KOPT-K1 (cell line): ENCODE measurements around the gene ALDH1B1.

Experiments used
- H3K27ac ChIP-seq: fragments of 200-600 bp; sonication (generic); 2 replicates; pipeline ENCODE4 v1.5.1; 2016; ENCODE audit warnings: antibody characterized with exemption, mild to moderate bottlenecking, low read depth, low read length; ENCODE audit not compliant: poor library complexity, severe bottlenecking
- H3K36me3 ChIP-seq: fragments of 200-600 bp; sonication (generic); 2 replicates; pipeline ENCODE4 v1.5.1; 2017; ENCODE audit warnings: antibody characterized with exemption, mild to moderate bottlenecking, low read length, moderate library complexity; ENCODE audit not compliant: insufficient read depth
- H3K9me3 ChIP-seq: fragments of 200-600 bp; sonication (generic); 2 replicates; pipeline ENCODE4 v1.5.1; 2017; ENCODE audit warnings: antibody characterized with exemption, low read length, mild to moderate bottlenecking; ENCODE audit not compliant: insufficient read depth, poor library complexity, severe bottlenecking

Gene ALDH1B1

GRCh38 chr9:38392235-38393127, at the start of gene ALDH1B1:
TSS of gene ALDH1B1 (plus strand) at chr9:38392702. CDS start at chr9:38395749, 3,047 bp downstream.
- Histone ChIP-seq H3K36me3 (no peaks in the 10 kb centered on the region), H3K27ac (no peak within 1 kb of the TSS)

GRCh38 chr9:38343037-38343436, 49.5 kb upstream of the ALDH1B1 start:
- Histone ChIP-seq H3K9me3 (no peaks in the 10 kb centered on the region), H3K27ac (no peak overlapping the region), H3K36me3 (no peaks in the 10 kb centered on the region)

More at GRCh38 chr9:38392235-38393127, at the start of gene ALDH1B1:
- no peaks in the 10 kb centered on the region for H3K9me3 ChIP-seq

- H3K36me3 ChIP-seq, result no peaks in the 10 kb centered on the region
- H3K27ac ChIP-seq, result no peak overlapping the region
- H3K9me3 ChIP-seq, result no peaks in the 10 kb centered on the region
Measured at GRCh38 chr9:38343552-38343951, 49.0 kb upstream of the ALDH1B1 start.

- H3K36me3 ChIP-seq, result no peaks in the 10 kb centered on the region
- no peaks in the 10 kb centered on the region for H3K9me3 ChIP-seq
Measured at GRCh38 chr9:38344566-38345324, 47.8 kb upstream of the ALDH1B1 start.

GRCh38 chr9:38345851-38346755, 46.4 kb upstream of the ALDH1B1 start:
- no peaks in the 10 kb centered on the region for H3K36me3 ChIP-seq
- H3K9me3 ChIP-seq, result no peaks in the 10 kb centered on the region
- no peak overlapping the region for H3K27ac ChIP-seq

More at GRCh38 chr9:38344566-38345324, 47.8 kb upstream of the ALDH1B1 start:
- H3K27ac ChIP-seq, result no peak overlapping the region

- no peaks in the 10 kb centered on the region for H3K36me3 ChIP-seq
- no peaks in the 10 kb centered on the region for H3K9me3 ChIP-seq
- H3K27ac ChIP-seq, result no peak overlapping the region
Measured at GRCh38 chr9:38346811-38347210, 45.7 kb upstream of the ALDH1B1 start.

GRCh38 chr9:38347271-38347671, 45.2 kb upstream of the ALDH1B1 start:
- no peaks in the 10 kb centered on the region for H3K9me3 ChIP-seq
- H3K27ac ChIP-seq, result no peak overlapping the region
- no peaks in the 10 kb centered on the region for H3K36me3 ChIP-seq

- no peak overlapping the region for H3K27ac ChIP-seq
- H3K9me3 ChIP-seq, result no peaks in the 10 kb centered on the region
- H3K36me3 ChIP-seq, result no peaks in the 10 kb centered on the region
Measured at GRCh38 chr9:38347946-38348345, 44.6 kb upstream of the ALDH1B1 start.

GRCh38 chr9:38350529-38350928, 42.0 kb upstream of the ALDH1B1 start:
- Histone ChIP-seq H3K36me3 (no peaks in the 10 kb centered on the region), H3K27ac (no peak overlapping the region), H3K9me3 (no peaks in the 10 kb centered on the region)

GRCh38 chr9:38352530-38353328, 39.8 kb upstream of the ALDH1B1 start:
- H3K36me3 ChIP-seq, result no peaks in the 10 kb centered on the region
- H3K9me3 ChIP-seq, result no peaks in the 10 kb centered on the region
- H3K27ac ChIP-seq, result no peak overlapping the region

- no peaks in the 10 kb centered on the region for H3K9me3 ChIP-seq
- no peak overlapping the region for H3K27ac ChIP-seq
- no peaks in the 10 kb centered on the region for H3K36me3 ChIP-seq
Measured at GRCh38 chr9:38355115-38355514, 37.4 kb upstream of the ALDH1B1 start.

GRCh38 chr9:38355517-38356120, 36.9 kb upstream of the ALDH1B1 start:
- Histone ChIP-seq H3K36me3 (no peaks in the 10 kb centered on the region), H3K9me3 (no peaks in the 10 kb centered on the region), H3K27ac (no peak overlapping the region)

- Histone ChIP-seq H3K36me3 (no peaks in the 10 kb centered on the region), H3K27ac (no peak overlapping the region), H3K9me3 (no peaks in the 10 kb centered on the region)
Measured at GRCh38 chr9:38356851-38357250, 35.7 kb upstream of the ALDH1B1 start.
